C4-2B (cell line): Measurements from ENCODE around the gene GZMB.

Source experiments
- ZFX ChIP-seq: fragments of 450-650 bp; IDR thresholded peaks from 2 replicates; pipeline ENCODE4 v1.6.1; 2017
- TF ChIP-seq, protein P1 (sequence below): fragments of 450-650 bp; conservative IDR thresholded peaks from 2 replicates; pipeline ENCODE4 v1.5.1; 2017; ENCODE audit warnings: mild to moderate bottlenecking

DNA sequence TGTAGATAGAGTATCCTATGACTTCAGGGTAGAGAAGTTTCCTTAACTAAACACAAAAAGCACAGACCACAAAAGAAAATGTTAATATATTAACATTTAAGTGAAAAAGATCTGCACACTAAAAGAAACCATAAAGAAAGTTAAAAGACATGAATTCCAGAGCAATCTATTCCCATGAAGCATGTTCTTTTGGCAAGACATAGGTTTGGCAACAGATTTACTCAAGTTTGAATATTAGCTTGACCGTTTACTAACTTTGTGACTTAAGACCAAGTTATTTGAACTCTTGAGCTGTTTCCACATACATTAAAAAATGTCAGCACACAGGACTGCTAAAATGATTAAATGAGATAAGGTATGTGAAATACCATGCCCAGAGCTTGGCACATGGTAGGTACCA, 35.7 kb upstream of the GZMB start:
- TF ChIP-seq, protein P1, sequence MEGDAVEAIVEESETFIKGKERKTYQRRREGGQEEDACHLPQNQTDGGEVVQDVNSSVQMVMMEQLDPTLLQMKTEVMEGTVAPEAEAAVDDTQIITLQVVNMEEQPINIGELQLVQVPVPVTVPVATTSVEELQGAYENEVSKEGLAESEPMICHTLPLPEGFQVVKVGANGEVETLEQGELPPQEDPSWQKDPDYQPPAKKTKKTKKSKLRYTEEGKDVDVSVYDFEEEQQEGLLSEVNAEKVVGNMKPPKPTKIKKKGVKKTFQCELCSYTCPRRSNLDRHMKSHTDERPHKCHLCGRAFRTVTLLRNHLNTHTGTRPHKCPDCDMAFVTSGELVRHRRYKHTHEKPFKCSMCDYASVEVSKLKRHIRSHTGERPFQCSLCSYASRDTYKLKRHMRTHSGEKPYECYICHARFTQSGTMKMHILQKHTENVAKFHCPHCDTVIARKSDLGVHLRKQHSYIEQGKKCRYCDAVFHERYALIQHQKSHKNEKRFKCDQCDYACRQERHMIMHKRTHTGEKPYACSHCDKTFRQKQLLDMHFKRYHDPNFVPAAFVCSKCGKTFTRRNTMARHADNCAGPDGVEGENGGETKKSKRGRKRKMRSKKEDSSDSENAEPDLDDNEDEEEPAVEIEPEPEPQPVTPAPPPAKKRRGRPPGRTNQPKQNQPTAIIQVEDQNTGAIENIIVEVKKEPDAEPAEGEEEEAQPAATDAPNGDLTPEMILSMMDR: no peak
- no peak for TF ChIP-seq ZFX
